GM21423 (cell line): ENCODE results near the gene GALNTL6.

Source experiments
- ATAC-seq: cut with Tn5 transposase; IDR thresholded peaks from one replicate; pipeline ENCODE4 v1.9.1; 2021; ENCODE audit warnings: mild to moderate bottlenecking, moderate library complexity; ENCODE audit not compliant: unreplicated experiment

GALNTL6 gene

GRCh38 chr4:172514011-172514410, 700.8 kb downstream of the GALNTL6 start:
- ATAC-seq = no peak

DNA sequence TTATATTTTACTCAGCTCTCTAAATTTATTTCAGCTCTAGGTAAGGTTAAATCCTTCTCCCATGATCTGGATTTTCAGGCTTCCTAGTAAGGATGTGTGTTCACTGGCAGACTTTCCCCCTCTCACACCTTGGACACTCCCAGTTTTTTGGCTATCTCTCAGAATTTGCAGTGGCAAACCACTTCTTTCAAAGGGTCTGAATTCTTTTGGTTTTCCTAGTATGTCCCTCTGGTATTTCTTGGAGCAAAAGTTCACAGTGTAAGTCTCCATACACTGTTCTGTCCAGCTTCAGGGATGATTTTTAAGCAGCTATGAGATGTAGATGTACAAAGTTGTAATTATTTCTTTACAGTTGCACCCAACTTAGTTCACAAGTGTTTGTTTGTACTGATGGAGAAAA, 701.6 kb downstream of the GALNTL6 start:
- no peak for ATAC-seq

GRCh38 chr4:172515266-172515879, 702.2 kb downstream of the GALNTL6 start:
- ATAC-seq = no peak

- ATAC-seq = no peak
These were observed 704.2 kb downstream of the GALNTL6 start for GRCh38 chr4:172517391-172517790.

DNA sequence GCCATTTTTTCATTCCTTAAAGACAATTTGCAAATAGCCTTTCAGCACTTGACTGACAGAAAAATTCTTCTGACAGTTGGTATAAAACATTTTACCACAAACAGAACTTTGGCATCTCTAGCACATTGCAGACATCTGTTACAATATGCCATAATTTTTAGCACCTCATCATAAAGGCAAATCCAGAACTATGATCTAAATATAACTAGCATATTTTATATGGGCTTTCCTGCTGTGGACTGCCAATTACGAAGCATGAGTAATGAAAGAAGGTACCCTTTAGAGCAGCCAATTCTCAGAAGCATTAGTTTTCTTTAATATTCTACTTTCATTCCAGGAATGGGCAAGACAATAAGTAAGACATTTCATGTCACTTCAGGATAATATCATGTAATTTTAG, 708.0 kb downstream of the GALNTL6 start:
- no peak for ATAC-seq

DNA sequence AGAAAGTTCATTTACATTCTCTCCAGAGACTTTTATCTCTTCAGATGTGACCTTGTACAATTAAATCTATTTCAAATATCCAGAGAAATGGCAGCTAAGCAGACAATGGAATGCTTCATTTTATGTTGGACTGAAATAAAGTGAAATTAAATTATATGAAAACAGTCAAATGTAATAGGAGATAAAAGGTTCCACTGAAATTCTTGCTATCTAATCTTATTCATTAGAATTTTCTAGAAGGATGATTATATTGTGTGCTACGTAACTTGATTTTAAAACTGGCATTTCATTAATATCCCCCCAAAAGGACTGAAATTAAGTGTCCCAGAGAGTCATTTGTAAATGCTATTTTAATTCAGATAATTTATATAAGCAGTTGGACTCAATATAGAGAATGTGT, 708.5 kb downstream of the GALNTL6 start:
- ATAC-seq = no peak

DNA sequence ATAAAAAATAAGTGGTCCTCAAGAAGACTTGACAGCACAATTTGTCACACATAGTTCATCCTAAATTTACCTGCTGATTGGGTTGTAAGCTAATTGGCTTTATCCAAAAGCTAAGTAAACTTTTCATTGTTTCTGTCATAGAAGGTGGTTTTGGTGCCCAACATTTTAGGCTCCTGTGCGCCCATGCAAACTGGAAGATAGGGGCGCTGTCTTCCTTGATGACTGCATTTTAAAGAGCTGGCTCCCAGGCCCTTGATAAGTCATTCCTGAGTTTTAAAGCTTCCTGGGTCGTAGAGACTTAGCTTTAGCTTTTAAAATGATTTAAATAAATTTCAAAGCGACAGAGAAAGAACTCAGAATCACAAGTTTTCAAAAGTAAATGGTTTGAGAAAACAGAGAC, 730.0 kb downstream of the GALNTL6 start:
- no peak for ATAC-seq

- peak; percentile 71 for ATAC-seq
These were observed 733.6 kb downstream of the GALNTL6 start for GRCh38 chr4:172546782-172547181.

DNA sequence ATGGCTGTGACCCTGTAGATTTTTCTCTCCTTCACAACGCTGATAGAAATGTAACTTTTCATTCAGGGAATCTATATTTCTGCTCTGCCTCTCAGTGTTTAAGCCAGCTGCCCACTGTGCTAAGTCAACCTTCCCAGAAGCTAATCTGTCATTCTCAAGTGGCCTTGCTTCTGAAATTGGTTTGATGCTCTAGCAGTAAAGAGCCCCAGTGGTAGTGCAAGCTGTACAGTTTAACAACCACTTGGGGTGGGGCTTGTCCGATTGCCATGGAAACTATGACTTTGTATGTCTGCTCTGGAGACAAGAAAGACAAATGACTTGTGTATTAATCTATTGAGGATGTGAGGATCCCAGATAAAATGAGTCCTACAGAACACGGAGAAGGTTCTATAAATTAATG, 734.5 kb downstream of the GALNTL6 start:
- no peak for ATAC-seq

- ATAC-seq = no peak
These were observed 740.0 kb downstream of the GALNTL6 start for GRCh38 chr4:172553216-172553615.

GRCh38 chr4:172554588-172554987, 741.4 kb downstream of the GALNTL6 start:
- ATAC-seq = no peak

- ATAC-seq = no peak
These were observed 742.5 kb downstream of the GALNTL6 start for GRCh38 chr4:172555725-172556124.

DNA sequence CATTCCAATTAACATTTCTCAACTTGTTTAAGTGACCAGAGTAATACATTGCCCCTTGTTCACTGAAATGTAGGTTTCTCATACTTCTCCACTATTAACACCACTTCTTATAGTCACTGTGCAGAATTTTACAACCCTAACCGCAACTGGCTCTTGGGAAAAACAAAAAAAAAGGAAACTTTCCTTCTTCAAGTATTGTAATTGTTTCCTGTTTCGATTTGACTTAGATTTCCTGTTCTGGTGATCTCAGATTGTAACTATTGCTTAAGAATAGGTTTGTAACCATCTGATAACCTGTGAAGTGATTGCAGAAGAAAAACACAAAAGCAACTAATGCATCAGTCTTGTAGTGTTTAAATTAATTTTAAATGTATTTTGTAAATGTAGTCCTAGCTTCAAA, 760.7 kb downstream of the GALNTL6 start:
- ATAC-seq = no peak

GRCh38 chr4:172578712-172579111, 765.5 kb downstream of the GALNTL6 start:
- ATAC-seq = no peak

DNA sequence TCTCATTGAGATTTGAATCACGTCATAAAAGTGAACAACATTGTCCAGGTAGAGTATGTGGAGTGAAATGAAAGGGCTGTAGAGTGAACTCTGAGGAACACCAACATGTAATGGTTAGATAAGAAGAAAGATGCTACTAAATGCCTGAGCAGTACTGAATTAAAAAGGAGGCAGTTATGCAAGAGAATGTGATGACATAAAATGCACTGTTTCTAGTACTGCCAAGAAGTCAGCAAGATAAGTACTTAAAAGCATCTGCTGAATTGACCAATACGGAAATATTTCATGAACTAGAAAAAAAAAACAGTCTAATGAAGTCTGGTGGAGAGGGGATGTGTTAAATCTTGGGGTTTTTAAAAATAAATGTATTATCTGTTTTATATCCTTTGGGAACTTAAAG, 771.6 kb downstream of the GALNTL6 start:
- no peak for ATAC-seq

- no peak for ATAC-seq
These were observed 783.0 kb downstream of the GALNTL6 start for GRCh38 chr4:172596206-172596605.

DNA sequence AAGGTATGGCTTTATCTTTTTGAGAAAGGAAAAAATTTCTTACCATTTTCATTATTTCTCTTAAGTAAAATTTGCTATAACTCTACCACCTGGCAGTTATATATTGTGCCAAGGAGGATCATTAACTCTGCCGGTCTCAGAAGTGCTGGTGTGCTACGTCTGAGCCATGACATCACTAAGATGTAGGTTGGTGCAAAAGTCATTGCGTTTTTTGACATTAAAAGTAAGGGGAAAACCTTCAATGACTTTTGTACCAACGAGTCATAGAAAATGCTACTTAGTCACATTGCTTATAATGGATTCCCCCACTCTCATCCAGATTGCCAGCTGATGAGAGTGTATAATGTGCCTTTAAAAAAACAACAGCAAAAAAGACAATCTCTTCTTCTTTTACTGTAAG, 786.4 kb downstream of the GALNTL6 start:
- no peak for ATAC-seq

- no peak for ATAC-seq
These were observed 788.0 kb downstream of the GALNTL6 start for GRCh38 chr4:172601195-172601594.

- ATAC-seq = no peak
These were observed 806.0 kb downstream of the GALNTL6 start for GRCh38 chr4:172619218-172619617.

DNA sequence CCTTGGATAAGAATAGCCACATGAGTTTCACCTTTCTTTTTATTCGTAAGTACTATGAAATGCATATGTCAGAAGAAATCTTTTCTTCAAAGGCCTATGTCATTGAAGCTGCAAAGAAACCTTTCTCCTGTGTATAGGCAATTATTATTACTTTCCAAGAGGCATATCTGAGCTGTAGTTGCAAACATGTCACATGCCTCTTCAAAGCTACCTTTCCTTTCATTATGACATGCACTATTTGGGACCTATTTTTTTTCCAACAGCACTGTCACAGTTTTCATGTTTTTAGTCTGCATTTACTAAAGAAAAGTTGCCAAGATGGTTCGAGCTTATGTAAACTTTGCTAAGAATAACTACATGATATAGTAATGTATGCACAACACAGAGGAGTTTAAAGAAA, 806.6 kb downstream of the GALNTL6 start:
- no peak for ATAC-seq

DNA sequence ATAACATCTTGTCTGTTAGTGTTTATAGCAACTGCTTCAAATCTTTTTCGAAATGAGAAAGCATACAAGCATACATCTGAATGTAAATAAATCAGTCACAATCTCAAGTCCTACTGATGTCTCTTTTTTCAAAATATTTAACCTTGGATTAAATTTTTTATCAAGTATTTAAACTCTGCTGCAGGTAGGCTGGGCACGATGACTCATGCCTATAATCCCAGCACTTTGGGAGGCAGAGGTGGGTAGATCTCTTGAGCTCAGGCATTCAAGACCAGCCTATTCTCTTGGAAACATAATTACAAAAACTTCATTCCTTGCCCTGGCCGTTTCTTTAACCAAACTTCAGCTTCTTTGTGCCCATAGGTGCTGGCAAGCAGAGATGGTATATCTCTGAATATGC, 815.1 kb downstream of the GALNTL6 start:
- no peak for ATAC-seq

- ATAC-seq = no peak
These were observed 817.1 kb downstream of the GALNTL6 start for GRCh38 chr4:172630280-172630679.

- no peak for ATAC-seq
These were observed 818.6 kb downstream of the GALNTL6 start for GRCh38 chr4:172631832-172632231.
